Rectal smooth muscle tissue (tissue), 1 donor: ENCODE results near the gene PPP6R2.

ENCODE experiments used
- H3K27ac ChIP-seq: one replicate; pipeline ENCODE4 v1.7.0; 2013; ENCODE audit warnings: low read depth, low read length, inconsistent platforms
- H3K27me3 ChIP-seq: one replicate; pipeline ENCODE4 v1.7.0; 2013; ENCODE audit warnings: low read length; ENCODE audit not compliant: control insufficient read depth, insufficient read depth
- H3K36me3 ChIP-seq: one replicate; pipeline ENCODE4 v1.7.0; 2013; ENCODE audit warnings: low read length; ENCODE audit not compliant: control insufficient read depth, insufficient read depth
- H3K4me1 ChIP-seq: one replicate; pipeline ENCODE4 v1.7.0; 2013; ENCODE audit warnings: low read length; ENCODE audit not compliant: control insufficient read depth, insufficient read depth
- H3K4me3 ChIP-seq: one replicate; pipeline ENCODE4 v1.7.0; 2013; ENCODE audit warnings: low read length
- H3K9ac ChIP-seq: one replicate; pipeline ENCODE4 v1.7.0; 2013; ENCODE audit warnings: low read length

PPP6R2 gene

DNA sequence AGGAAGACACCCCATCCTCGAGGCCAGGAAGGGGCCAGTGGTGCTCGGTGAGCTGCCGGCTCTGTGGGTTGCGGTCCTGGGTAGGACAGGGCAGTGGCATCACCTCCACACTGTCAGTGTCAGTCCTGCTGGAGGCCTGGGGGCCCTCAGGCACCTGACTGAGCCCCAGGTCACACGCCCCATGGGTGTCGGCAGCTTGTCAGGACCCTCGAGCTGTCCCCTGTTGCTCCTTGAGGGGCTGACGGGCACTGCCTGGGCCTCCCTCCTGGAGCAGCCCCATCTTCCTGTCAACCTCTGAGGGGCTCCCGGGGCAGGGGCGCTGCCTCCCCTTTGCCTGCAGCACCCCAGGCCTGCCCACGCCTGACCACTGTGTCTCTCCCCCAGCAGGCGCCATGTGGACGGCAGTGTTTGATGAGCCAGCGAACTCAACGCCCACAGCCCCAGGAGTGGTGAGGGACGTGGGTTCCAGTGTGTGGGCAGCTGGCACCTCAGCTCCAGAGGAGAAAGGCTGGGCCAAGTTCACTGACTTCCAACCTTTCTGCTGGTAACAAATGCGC is 96.3 kb downstream of the PPP6R2 start:
- H3K9ac ChIP-seq, result no peak overlapping the region
- H3K27ac ChIP-seq, result no peak overlapping the region
- peaks cover 36% of the 10 kb centered on the region for H3K36me3 ChIP-seq
- no peaks in the 10 kb centered on the region for H3K4me1 ChIP-seq
- no peaks in the 10 kb centered on the region for H3K27me3 ChIP-seq
- H3K4me3 ChIP-seq, result no peak overlapping the region

DNA sequence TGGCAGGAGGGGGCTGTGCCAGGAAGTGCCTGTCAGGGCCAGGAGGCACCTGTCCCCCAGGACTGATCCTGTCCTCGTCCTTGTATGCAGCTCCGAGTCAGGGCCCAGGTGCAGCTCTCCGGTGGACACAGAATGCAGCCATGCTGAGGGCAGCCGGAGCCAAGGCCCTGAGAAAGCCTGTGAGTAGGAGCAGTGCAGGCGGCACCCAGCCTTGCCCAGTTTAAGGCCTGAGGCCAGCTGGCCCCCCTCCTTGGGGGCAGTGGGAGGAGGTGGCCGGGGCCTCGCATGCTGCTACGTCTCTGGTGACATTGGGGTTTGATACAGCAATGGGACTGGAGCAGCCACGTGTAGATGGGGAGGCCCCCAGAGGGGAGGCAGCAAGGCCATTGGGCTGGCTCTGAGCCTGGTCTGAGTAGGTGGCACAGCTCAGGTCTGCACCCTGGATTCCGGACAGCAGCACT is 96.8 kb downstream of the PPP6R2 start:
- Histone ChIP-seq H3K4me1 (peaks cover 2% of the 10 kb centered on the region), H3K27ac (no peak overlapping the region), H3K9ac (no peak overlapping the region), H3K4me3 (no peak overlapping the region), H3K36me3 (peaks cover 36% of the 10 kb centered on the region), H3K27me3 (no peaks in the 10 kb centered on the region)

DNA sequence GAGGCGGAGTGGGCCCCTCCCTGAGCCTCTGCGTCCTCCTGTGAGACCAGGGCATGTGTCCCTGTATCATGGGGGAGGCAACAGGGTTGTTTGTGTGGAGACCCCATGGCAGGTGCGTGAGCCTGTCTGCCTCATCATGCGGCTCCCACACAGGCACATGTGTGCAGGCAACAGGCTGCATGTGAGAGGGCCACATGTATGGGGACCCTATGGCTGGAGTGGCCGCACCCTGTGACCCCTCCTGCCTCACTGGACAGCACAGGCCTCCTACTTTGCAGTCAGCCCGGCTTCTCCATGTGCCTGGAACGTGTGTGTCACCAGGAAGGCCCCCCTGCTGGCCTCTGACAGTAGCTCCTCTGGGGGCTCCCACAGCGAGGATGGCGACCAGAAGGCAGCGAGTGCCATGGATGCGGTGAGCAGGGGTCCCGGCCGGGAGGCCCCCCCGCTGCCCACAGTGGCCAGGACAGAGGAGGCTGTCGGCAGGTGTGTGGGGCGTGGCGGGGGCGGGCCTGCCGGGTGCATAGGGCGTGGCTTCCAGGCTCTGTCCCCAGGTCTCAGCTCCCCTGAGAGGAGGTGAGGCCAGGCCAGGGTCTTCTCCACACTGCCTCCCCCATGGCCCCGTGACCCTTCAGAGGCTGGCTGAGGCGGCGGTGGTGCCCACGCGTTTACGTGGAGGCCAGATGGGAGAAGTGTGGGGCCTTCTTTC is 97.6 kb downstream of the PPP6R2 start:
- Histone ChIP-seq H3K36me3 (peaks cover 30% of the 10 kb centered on the region), H3K4me3 (no peak overlapping the region), H3K9ac (no peak overlapping the region), H3K27ac (no peak overlapping the region), H3K4me1 (peaks cover 2% of the 10 kb centered on the region), H3K27me3 (no peaks in the 10 kb centered on the region)

- Histone ChIP-seq H3K4me1 (peaks cover 2% of the 10 kb centered on the region), H3K4me3 (no peak overlapping the region), H3K36me3 (peaks cover 33% of the 10 kb centered on the region), H3K9ac (no peak overlapping the region), H3K27me3 (no peaks in the 10 kb centered on the region), H3K27ac (no peak overlapping the region)
These were observed 98.4 kb downstream of the PPP6R2 start for GRCh38 chr22:50441428-50441993.

DNA sequence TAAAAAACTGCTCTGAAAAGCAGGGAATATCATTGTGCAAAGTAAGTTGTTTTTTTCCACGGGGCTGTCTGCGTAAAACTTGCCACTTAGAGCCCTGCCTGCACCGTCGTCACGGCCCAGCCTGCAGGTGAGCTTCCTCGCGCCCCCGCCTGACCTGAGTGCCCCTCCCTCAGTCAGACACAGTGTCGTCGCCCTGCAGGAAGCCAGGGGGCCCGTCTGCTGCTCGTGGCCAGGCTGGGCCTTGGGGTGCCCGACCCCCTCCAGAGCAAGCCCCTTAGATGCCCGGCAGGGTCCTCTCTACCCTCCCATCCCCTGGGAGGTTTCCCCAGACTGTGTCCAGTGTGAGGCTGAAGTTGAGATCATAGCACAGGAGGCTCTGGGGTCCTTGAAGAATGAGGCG is 100.1 kb downstream of the PPP6R2 start:
- Histone ChIP-seq H3K9ac (no peak overlapping the region), H3K36me3 (peaks cover 41% of the 10 kb centered on the region), H3K27ac (no peak overlapping the region), H3K27me3 (no peaks in the 10 kb centered on the region), H3K4me3 (no peak overlapping the region), H3K4me1 (peaks cover 2% of the 10 kb centered on the region)

- H3K36me3 ChIP-seq, result peaks cover 36% of the 10 kb centered on the region
- H3K27me3 ChIP-seq, result no peaks in the 10 kb centered on the region
- peaks cover 2% of the 10 kb centered on the region for H3K4me1 ChIP-seq
- no peak overlapping the region for H3K27ac ChIP-seq
- no peak overlapping the region for H3K4me3 ChIP-seq
- no peak overlapping the region for H3K9ac ChIP-seq
These were observed 100.9 kb downstream of the PPP6R2 start for GRCh38 chr22:50443801-50444625.

- no peak overlapping the region for H3K27ac ChIP-seq
These were observed 101.5 kb downstream of the PPP6R2 start for GRCh38 chr22:50444663-50445062.

DNA sequence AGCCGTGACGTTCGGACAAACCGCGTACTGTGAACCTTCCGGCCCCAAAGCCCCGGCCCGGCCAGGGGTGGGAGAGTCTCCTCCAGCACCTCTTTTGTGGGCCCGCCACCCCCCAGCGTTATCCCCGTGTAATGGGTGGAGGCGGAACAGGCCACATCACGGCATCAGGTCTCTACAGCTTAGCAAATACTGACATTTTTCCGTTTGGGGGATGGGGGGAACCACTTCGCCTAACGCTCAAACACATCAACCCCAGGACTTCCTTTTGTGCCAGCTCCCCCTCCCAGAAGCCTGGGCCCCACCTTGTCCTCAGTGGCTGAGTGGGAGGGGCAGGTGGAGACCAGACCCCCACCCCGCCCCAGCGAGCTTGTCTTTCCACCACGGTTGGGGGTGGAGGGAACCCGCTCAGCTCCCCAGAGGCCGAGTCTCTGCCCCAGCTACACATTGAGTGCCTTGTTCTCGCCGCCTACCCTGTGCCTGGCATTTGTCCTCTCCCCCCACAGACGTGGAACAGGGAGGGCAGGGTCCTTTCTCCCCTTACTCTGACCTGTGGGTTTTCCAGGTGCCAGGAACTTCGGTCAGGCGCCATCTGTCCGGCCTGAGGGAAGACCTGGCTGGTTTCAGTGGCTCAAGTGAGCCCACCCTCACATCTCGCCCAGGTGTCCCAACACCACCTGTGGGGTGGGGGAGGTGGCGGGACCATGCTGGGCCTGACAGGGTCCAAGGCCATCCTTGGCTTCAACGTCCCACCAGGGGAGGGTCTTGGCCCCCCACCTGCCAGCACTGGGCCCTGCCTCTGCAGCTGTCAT is 102.1 kb downstream of the PPP6R2 start:
- H3K27ac ChIP-seq, result no peak overlapping the region
- no peak overlapping the region for H3K9ac ChIP-seq
- peaks cover 2% of the 10 kb centered on the region for H3K4me1 ChIP-seq
- no peak overlapping the region for H3K4me3 ChIP-seq
- H3K36me3 ChIP-seq, result peaks cover 29% of the 10 kb centered on the region
- no peaks in the 10 kb centered on the region for H3K27me3 ChIP-seq

More at GRCh38 chr22:50444663-50445062, 101.5 kb downstream of the PPP6R2 start:
- peaks cover 31% of the 10 kb centered on the region for H3K36me3 ChIP-seq
- H3K27me3 ChIP-seq, result no peaks in the 10 kb centered on the region
- no peak overlapping the region for H3K4me3 ChIP-seq
- peaks cover 2% of the 10 kb centered on the region for H3K4me1 ChIP-seq
- no peak overlapping the region for H3K9ac ChIP-seq

DNA sequence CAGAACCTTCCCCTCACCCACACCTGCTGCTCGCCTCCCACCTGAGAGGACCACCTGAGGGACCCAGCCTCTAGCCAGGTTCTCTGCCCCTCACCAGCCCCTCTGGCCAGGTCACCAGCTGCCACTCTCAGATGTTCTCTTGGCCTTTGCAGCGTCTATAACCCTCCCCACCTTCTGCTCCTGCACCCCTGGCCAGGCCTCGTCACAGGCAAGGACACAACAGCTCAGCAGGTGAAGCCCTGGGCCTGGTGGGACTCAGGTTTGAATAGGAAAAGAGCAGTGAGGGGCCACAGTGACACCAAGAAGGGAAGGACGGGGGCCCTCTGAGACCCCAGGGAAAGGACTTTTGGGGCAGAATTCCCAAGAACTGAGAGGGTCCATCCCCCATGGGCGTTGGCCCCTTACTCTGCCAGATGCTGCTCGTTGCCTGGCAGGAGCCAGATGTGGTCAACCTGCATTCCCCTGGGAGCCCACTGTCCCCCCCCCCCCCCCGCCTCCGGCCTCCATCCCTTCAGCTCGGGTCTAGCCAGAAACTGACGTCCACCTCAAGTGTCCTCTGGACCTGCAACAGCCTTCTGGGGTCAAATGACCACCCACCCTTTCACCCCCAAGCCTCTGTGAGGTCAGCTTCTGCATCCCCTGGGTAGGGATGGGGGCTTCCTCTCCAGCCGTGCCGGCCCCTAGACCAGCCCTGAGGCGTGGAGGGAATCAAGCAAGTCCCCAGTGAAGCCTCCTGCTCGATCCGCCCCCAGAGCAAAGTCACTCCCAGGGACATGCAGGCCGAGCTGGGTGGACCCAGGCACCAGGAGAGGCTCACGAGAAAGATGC is 103.0 kb downstream of the PPP6R2 start:
- Histone ChIP-seq H3K4me3 (no peak overlapping the region), H3K27ac (no peak overlapping the region), H3K36me3 (peaks cover 24% of the 10 kb centered on the region), H3K27me3 (no peaks in the 10 kb centered on the region), H3K9ac (no peak overlapping the region), H3K4me1 (peaks cover 2% of the 10 kb centered on the region)

GRCh38 chr22:50446708-50447575 is 103.8 kb downstream of the PPP6R2 start:
- Histone ChIP-seq H3K27me3 (no peaks in the 10 kb centered on the region), H3K36me3 (peaks cover 24% of the 10 kb centered on the region), H3K4me3 (no peak overlapping the region), H3K9ac (no peak overlapping the region), H3K27ac (no peak overlapping the region), H3K4me1 (peaks cover 2% of the 10 kb centered on the region)
